CD4-positive, alpha-beta T cell (primary cell): ENCODE measurements around the gene ANXA9. TPM values are rescaled to one million over a fixed set of nuclear protein-coding genes. Genes with fewer than 3 reads are reported as not detected.

ENCODE experiments used
- ATAC-seq: fragments of 200-7000 bp; cut with Tn5 transposase; one replicate; pipeline ENCODE4 v1.10.0; 2022; ENCODE audit warnings: mild to moderate bottlenecking; ENCODE audit not compliant: poor library complexity
- CTCF ChIA-PET: fragments of 350-600 bp; sonication (Branson Sonifier 250); formaldehyde crosslinking; loops from one replicate; lab custom pipeline; 2021; ENCODE audit warnings: antibody characterized with exemption, inconsistent platforms; lab: Charles Lee
- POLR2A ChIA-PET: fragments of 350-600 bp; sonication (Branson Sonifier 250); formaldehyde crosslinking; loops from one replicate; lab custom pipeline; 2021; ENCODE audit warnings: antibody characterized with exemption, inconsistent platforms; lab: Charles Lee
- DNase-seq, 14 experiments: peaks; one replicate each; pipeline ENCODE4 v3.0.0-alpha.2; 2013 to 2020; ENCODE audit warnings: mixed read lengths in 2 of 14
- H3K27ac ChIP-seq, 2 donors: one replicate each; pipeline versions ENCODE4 v1.5.1 to v1.7.0; 2013; ENCODE audit warnings: low read length in 2 of 2, low read depth in 1 of 2, mild to moderate bottlenecking in 1 of 2
- H3K27me3 ChIP-seq, 2 experiments: 1 replicate in 1 of 2; 2 replicates in 1 of 2; pipeline versions ENCODE4 v1.6.1 to v1.7.0; 2013; ENCODE audit warnings: low read length in 2 of 2, control low read depth in 1 of 2, mild to moderate bottlenecking in 1 of 2, moderate library complexity in 1 of 2; ENCODE audit not compliant: insufficient read depth in 2 of 2, control insufficient read depth in 1 of 2
- H3K36me3 ChIP-seq: one replicate; pipeline ENCODE4 v1.6.1; 2013; ENCODE audit warnings: low read length, control low read depth; ENCODE audit not compliant: insufficient read depth
- H3K4me1 ChIP-seq: one replicate; pipeline ENCODE4 v1.6.1; 2013; ENCODE audit warnings: low read length, control low read depth; ENCODE audit not compliant: insufficient read depth
- H3K4me3 ChIP-seq: one replicate; pipeline ENCODE4 v1.5.1; 2013; ENCODE audit warnings: mild to moderate bottlenecking, low read length, moderate library complexity
- H3K9me3 ChIP-seq, 2 experiments: 1 replicate in 1 of 2; 2 replicates in 1 of 2; pipeline versions ENCODE4 v1.6.1 to v1.7.0; 2013; ENCODE audit warnings: low read length in 2 of 2, mild to moderate bottlenecking in 2 of 2, control low read depth in 1 of 2, moderate library complexity in 1 of 2; ENCODE audit not compliant: control insufficient read depth in 1 of 2, insufficient read depth in 1 of 2
- H3K27ac Mint-ChIP-seq: one replicate; pipeline ENCODE4 v1.8.0; 2020; ENCODE audit warnings: mixed read lengths
- H3K27me3 Mint-ChIP-seq: one replicate; pipeline ENCODE4 v1.8.0; 2021; ENCODE audit warnings: mixed read lengths
- H3K36me3 Mint-ChIP-seq: one replicate; pipeline ENCODE4 v1.8.0; 2021; ENCODE audit warnings: low read depth, mixed read lengths
- H3K4me1 Mint-ChIP-seq: one replicate; pipeline ENCODE4 v1.8.0; 2021; ENCODE audit warnings: low read depth, mixed read lengths
- H3K4me3 Mint-ChIP-seq: one replicate; pipeline ENCODE4 v1.8.0; 2020; ENCODE audit warnings: mild to moderate bottlenecking, mixed read lengths
- H3K9me3 Mint-ChIP-seq: one replicate; pipeline ENCODE4 v1.8.0; 2020; ENCODE audit warnings: mixed read lengths
- CTCF ChIP-seq: fragments of 200-600 bp; IDR thresholded peaks from one replicate; pipeline ENCODE4 v1.8.0; 2022; ENCODE audit warnings: antibody characterized with exemption, mild to moderate bottlenecking
- intact Hi-C, 2 experiments: fragments of 100-400 bp; cut with DNase I in 1 of 2; cut with micrococcal nuclease in 1 of 2; formaldehyde crosslinking; loops; one replicate each; pipeline versions ENCODE4 v1.15.1 to v1.9.0; 2023 to 2025; cut with DNase I, micrococcal nuclease
- total RNA-seq, 174 experiments: library from RNA in 2 of 174; stranded (reverse) in 2 of 174; gene quantifications; one replicate each; pipeline ENCODE4 v1.2.3 and lab custom pipeline; 2021 to 2026

Gene ANXA9
- total RNA-seq, 2 experiments from 2014 or later: not detected

- no peaks in the 10 kb centered on the region for H3K9me3 Mint-ChIP-seq
- intact Hi-C loops: loop anchor here in 1 of 2 experiments (2.0 kb wide), 1 partner anchor 23 kb away; no protein-coding TSS in a partner anchor
- H3K36me3 ChIP-seq: peaks cover 59% of the 10 kb centered on the region
- no peak overlapping the region for H3K4me3 ChIP-seq
- H3K27me3 ChIP-seq: no peaks in the 10 kb centered on the region
- H3K4me1 ChIP-seq: peaks cover 72% of the 10 kb centered on the region
- H3K36me3 Mint-ChIP-seq: peaks cover 78% of the 10 kb centered on the region
- H3K4me1 Mint-ChIP-seq: peaks cover 59% of the 10 kb centered on the region
- ATAC-seq (no peak), DNase-seq (peak in 1 of 14 experiments; percentile 32)
- ChIA-PET POLR2A (interaction anchor here (0.6 to 1.4 kb wide), 3 partner anchors 39 to 155 kb away, joined by 3 to 4 read pairs (median 3); partner anchors contain the start of gene TNFAIP8L2), CTCF (interaction anchor here (1.0 to 1.6 kb wide), 2 partner anchors 23 to 69 kb away, joined by 3 to 6 read pairs; partner anchors contain the start of gene GABPB2)
- no peak for TF ChIP-seq CTCF
- peak overlapping the region; percentile 98 for H3K27ac Mint-ChIP-seq
- no peaks in the 10 kb centered on the region for H3K9me3 ChIP-seq
- H3K27me3 Mint-ChIP-seq: no peaks in the 10 kb centered on the region
- H3K4me3 Mint-ChIP-seq: peak overlapping the region; percentile 93
- H3K27ac ChIP-seq: no peak overlapping the region
Observed at GRCh38 chr1:151001602-151002001, 19.5 kb downstream of the ANXA9 start.

GRCh38 chr1:151002051-151002450 lies 20.0 kb downstream of the ANXA9 start:
- POLR2A ChIA-PET: interaction anchor here (1.1 to 1.8 kb wide), 6 partner anchors 28 to 638 kb away, joined by 3 to 6 read pairs (median 4); partner anchors contain the start of genes GOLPH3L, RPRD2 and TNFAIP8L2
- H3K27ac Mint-ChIP-seq: peak overlapping the region; percentile 98

GRCh38 chr1:151002611-151003010 lies 20.5 kb downstream of the ANXA9 start:
- CTCF ChIA-PET: interaction anchor here (0.9 kb wide), 1 partner anchor 68 kb away, joined by 3 read pairs; the partner anchor contains the start of gene GABPB2
- Histone ChIP-seq H3K27ac (peak overlapping the region; percentile 60 to 63), H3K36me3 (peaks cover 49% of the 10 kb centered on the region), H3K4me3 (peak overlapping the region; percentile 67), H3K27me3 (no peaks in the 10 kb centered on the region), H3K4me1 (peaks cover 82% of the 10 kb centered on the region), H3K9me3 (no peaks in the 10 kb centered on the region)
- no peak for TF ChIP-seq CTCF
- intact Hi-C loops: no loop called here
- Mint-ChIP-seq H3K4me1 (peaks cover 69% of the 10 kb centered on the region), H3K27ac (peak overlapping the region; percentile 98), H3K36me3 (peaks cover 69% of the 10 kb centered on the region), H3K4me3 (peak overlapping the region; percentile 93), H3K27me3 (no peaks in the 10 kb centered on the region), H3K9me3 (no peaks in the 10 kb centered on the region)
- POLR2A ChIA-PET: interaction anchor here (1.1 to 1.8 kb wide), 6 partner anchors 29 to 639 kb away, joined by 3 to 6 read pairs (median 4); partner anchors contain the start of genes GOLPH3L, RPRD2 and TNFAIP8L2
- ATAC-seq: no peak
- DNase-seq: no peak

More at GRCh38 chr1:151002051-151002450, 20.0 kb downstream of the ANXA9 start:
- peak overlapping the region; percentile 67 for H3K4me3 ChIP-seq
- Mint-ChIP-seq H3K36me3 (peaks cover 75% of the 10 kb centered on the region), H3K4me1 (peaks cover 63% of the 10 kb centered on the region), H3K27me3 (no peaks in the 10 kb centered on the region), H3K4me3 (peak overlapping the region; percentile 93), H3K9me3 (no peaks in the 10 kb centered on the region)
- no peak for TF ChIP-seq CTCF
- CTCF ChIA-PET: interaction anchor here (1.0 to 1.6 kb wide), 2 partner anchors 22 to 69 kb away, joined by 3 to 6 read pairs; partner anchors contain the start of gene GABPB2
- ATAC-seq (no peak), DNase-seq (peak in 1 of 14 experiments; percentile 16)
- no peaks in the 10 kb centered on the region for H3K27me3 ChIP-seq
- H3K36me3 ChIP-seq: peaks cover 55% of the 10 kb centered on the region
- intact Hi-C loops: no loop called here
- H3K4me1 ChIP-seq: peaks cover 77% of the 10 kb centered on the region
- no peaks in the 10 kb centered on the region for H3K9me3 ChIP-seq
- peak overlapping the region; percentile 60 to 63 for H3K27ac ChIP-seq
